AG09319 (cell line): Measurements from ENCODE around the gene PDE12.

Experiments
- DNase-seq: peaks from one replicate; pipeline ENCODE4 v3.0.0-alpha.2; 2010; ENCODE audit warnings: low read depth; ENCODE audit errors: extremely low read depth
- CTCF ChIP-seq: IDR thresholded peaks from 2 replicates; pipeline ENCODE4 v1.5.1; 2011; ENCODE audit warnings: low read depth, mild to moderate bottlenecking, inconsistent platforms, low read length, moderate library complexity

PDE12 gene

DNA sequence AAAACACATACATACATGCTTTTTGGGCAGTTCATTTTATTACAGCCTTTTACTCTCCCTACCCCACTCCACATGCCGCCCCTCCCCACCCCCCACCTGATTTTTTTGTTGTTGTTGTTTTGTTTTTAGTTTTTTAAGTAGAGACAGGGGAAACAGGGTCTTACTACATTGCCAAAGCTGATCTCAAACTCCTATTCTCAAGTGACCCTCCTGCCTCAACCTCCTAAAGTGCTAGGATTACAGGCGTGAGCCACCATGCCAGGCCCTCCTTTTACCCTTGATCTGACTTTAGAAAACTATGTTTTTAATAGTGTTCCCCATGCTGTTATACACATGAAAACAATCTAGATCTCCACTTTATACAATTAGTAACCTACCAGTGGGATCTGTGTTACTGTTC is 14.8 kb downstream of the PDE12 start:
- DNase-seq, result no peak
- no peak for TF ChIP-seq CTCF

GRCh38 chr3:57572096-57572495 is 16.0 kb downstream of the PDE12 start:
- no peak for DNase-seq
- TF ChIP-seq CTCF, result no peak

DNA sequence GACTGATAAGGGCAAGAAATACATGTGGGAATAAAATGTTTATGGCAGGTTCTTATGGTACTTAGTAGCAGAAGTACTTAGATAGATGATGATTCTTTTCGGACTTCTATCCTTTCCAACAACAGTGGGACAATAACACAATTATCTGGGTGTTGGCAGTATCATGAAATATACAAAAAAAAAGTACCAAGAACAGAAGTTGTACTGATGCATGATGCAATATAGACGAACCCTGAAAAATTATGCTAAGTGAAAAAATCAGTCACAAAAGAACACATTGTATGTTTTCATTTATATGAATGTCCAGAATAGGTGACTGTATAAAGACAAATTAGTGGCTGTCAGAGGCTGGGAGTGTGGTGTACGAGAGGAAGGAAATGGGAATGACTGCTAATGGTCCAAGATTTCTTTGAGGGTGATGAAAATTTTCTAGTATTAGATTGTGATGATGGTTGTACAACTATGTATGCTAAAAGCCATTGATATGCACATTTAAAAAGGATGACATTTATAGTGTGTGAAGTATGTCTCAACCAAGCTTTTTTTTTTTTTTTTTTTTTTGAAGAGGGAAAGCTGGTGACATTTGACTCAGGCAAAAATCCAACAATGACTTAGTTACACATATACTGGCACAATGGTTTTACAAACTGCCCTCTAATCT is 20.0 kb downstream of the PDE12 start:
- no peak for DNase-seq
- no peak for TF ChIP-seq CTCF

DNA sequence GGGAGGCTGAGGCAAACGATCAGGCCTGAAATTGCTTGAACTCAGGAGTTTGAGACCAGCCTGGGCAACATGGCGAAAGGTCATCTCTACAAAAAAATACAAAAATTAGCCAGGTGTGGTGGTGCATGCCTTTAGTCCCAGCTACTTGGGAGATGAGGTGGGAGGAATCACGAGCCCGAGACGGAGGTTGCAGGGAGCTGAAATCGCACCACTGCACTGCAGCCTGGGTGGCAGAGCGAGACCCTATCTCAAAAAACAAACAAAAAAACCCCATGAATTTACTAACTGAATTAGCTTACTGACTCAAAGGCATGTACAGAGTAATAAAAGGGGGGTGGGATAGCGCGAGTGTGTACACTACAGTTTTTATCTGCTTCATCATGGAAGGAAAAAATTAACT is 21.7 kb downstream of the PDE12 start:
- TF ChIP-seq CTCF, result no peak

DNA sequence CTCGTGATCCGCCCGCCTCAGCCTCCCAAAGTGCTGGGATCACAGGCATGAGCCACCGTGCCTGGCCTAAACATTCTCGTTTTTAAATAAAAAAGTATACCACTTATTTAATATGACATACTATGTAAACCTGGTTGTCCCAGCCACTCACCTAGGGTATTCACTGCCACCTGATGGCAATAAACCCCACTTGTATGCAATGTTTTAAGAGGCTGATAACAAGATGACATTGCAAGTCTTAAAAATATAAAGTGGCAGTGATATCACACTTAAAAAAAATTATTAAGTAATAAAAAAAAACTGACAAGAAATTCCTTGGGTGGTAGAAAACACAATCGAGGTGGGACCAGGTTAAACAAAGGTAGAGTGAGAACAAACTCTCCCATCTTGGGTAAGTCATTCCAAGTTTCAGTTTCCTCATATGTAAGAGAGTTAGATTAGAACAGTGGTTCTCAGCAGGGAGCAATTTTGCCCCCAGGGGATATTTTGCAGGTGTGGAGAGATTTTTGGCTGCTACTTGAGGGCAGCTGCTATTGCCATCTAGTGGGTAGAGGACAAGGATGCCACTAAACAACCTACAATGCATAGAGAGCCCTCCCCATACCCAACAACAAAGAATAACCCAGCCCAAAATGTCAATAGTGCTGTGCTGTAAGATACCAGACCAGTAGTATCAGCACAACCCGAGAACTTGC is 26.5 kb downstream of the PDE12 start:
- no peak; the same call in 1 of the 2 replicates for TF ChIP-seq CTCF
- no peak for DNase-seq

More for the DNA sequence above, 21.7 kb downstream of the PDE12 start:
- no peak for DNase-seq

DNA sequence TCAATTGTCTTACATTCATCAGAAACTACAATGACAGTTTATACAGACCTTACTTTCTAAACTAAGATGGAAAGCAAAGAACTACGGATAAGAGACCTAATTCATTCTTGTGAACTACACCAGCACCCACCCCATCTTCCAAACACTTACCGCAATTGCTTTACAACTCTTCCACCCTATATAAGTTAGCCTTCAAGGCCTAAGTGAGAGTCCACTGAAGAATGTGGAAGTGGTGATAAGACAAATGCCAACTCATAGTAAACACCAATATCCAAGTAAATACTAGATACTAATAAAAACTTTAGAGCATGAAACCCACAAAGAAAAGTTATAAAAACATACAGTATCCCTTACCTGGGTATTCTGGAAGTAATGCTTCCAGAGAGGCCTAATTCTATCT is 27.5 kb downstream of the PDE12 start:
- DNase-seq, result no peak
- no peak for TF ChIP-seq CTCF

- no peak for DNase-seq
- TF ChIP-seq CTCF, result no peak
These were observed 30.7 kb downstream of the PDE12 start for GRCh38 chr3:57586778-57587177.
